ENCODE results near the gene MCFD2.
"Not testable (repeated sequence)": the region's sequence is repeated elsewhere in the genome, so short reads cannot be mapped to it uniquely, and the experiment has no call there.

MCFD2 gene

GRCh38 chr2:46924038-46924437 lies 8.4 kb upstream of the MCFD2 start:
- no peak overlapping the region for H3K4me3 ChIP-seq (ENCODE audit: low read length)
- TF ChIP-seq ZNF274 (IDR thresholded peaks at IDR 0.05; ENCODE audit: low read depth, low read length): no peak

GRCh38 chr2:46923041-46923528 lies 7.5 kb upstream of the MCFD2 start:
- H3K4me3 ChIP-seq (ENCODE audit: low read length): no peak overlapping the region
- no peak for TF ChIP-seq ZNF274 (IDR thresholded peaks at IDR 0.05; ENCODE audit: low read depth, low read length)

- H3K4me3 ChIP-seq (ENCODE audit: low read length): no peak overlapping the region
- TF ChIP-seq ZNF274 (IDR thresholded peaks at IDR 0.05; ENCODE audit: low read depth, low read length): no peak
These were observed 7.0 kb upstream of the MCFD2 start for GRCh38 chr2:46922606-46923005.

- no peak overlapping the region for H3K4me3 ChIP-seq (ENCODE audit: low read length)
- no peak for TF ChIP-seq ZNF274 (IDR thresholded peaks at IDR 0.05; ENCODE audit: low read depth, low read length)
These were observed 6.3 kb upstream of the MCFD2 start for GRCh38 chr2:46921676-46922448.

GRCh38 chr2:46917628-46918027 lies 2.0 kb upstream of the MCFD2 start:
- H3K4me3 ChIP-seq (ENCODE audit: low read length): no peak overlapping the region
- TF ChIP-seq ZNF274 (IDR thresholded peaks at IDR 0.05; ENCODE audit: low read depth, low read length): no peak

- peak overlapping the region; percentile 93 for H3K4me3 ChIP-seq (ENCODE audit: low read length)
- no peak for TF ChIP-seq ZNF274 (IDR thresholded peaks at IDR 0.05; ENCODE audit: low read depth, low read length)
These were observed 415 bp upstream of the MCFD2 start for GRCh38 chr2:46915811-46916630.

GRCh38 chr2:46914578-46915230 lies 902 bp downstream of the MCFD2 start:
- TF ChIP-seq ZNF274 (IDR thresholded peaks at IDR 0.05; ENCODE audit: low read depth, low read length): no peak
- peak overlapping the region; percentile 93 for H3K4me3 ChIP-seq (ENCODE audit: low read length)

- H3K4me3 ChIP-seq (ENCODE audit: low read length): no peak overlapping the region
These were observed 1.9 kb downstream of the MCFD2 start for GRCh38 chr2:46913471-46914381.

GRCh38 chr2:46909771-46910419 lies 5.7 kb downstream of the MCFD2 start:
- TF ChIP-seq ZNF274 (IDR thresholded peaks at IDR 0.05; ENCODE audit: low read depth, low read length): no peak
- H3K4me3 ChIP-seq (ENCODE audit: low read length): no peak overlapping the region

More at GRCh38 chr2:46913471-46914381, 1.9 kb downstream of the MCFD2 start:
- no peak for TF ChIP-seq ZNF274 (IDR thresholded peaks at IDR 0.05; ENCODE audit: low read depth, low read length)

GRCh38 chr2:46909150-46909549 lies 6.5 kb downstream of the MCFD2 start:
- TF ChIP-seq ZNF274 (IDR thresholded peaks at IDR 0.05; ENCODE audit: low read depth, low read length): no peak
- H3K4me3 ChIP-seq (ENCODE audit: low read length): no peak overlapping the region

GRCh38 chr2:46904908-46905678 lies 10.5 kb downstream of the MCFD2 start:
- H3K4me3 ChIP-seq (ENCODE audit: low read length): not testable (repeated sequence)

GRCh38 chr2:46902980-46903379 lies 12.6 kb downstream of the MCFD2 start:
- H3K4me3 ChIP-seq (ENCODE audit: low read length): not testable (repeated sequence)
